Hepatocyte (in vitro differentiated cells): ENCODE results near the gene FAM168B. TPM values are rescaled to one million over a fixed set of nuclear protein-coding genes. Genes with fewer than 3 reads are reported as not detected.

ENCODE experiments used
- DNase-seq: peaks from one replicate; pipeline ENCODE4 v3.0.0-alpha.2; 2016; ENCODE audit warnings: low spot score
- H2AFZ ChIP-seq: fragments of 200-600 bp; sonication (generic); 2 replicates; pipeline ENCODE4 v1.6.0; 2016; ENCODE audit warnings: antibody characterized with exemption, mild to moderate bottlenecking
- H3K27ac ChIP-seq: fragments of 200-600 bp; sonication (generic); 2 replicates; pipeline ENCODE4 v1.5.1; 2016; ENCODE audit warnings: mild to moderate bottlenecking
- H3K27me3 ChIP-seq: fragments of 200-600 bp; sonication (generic); 2 replicates; pipeline ENCODE4 v1.6.1; 2016
- H3K36me3 ChIP-seq: fragments of 200-600 bp; sonication (generic); replicated peaks from 2 replicates; pipeline ENCODE4 v1.5.1; 2016; ENCODE audit warnings: low read depth; ENCODE audit not compliant: insufficient read depth
- H3K4me1 ChIP-seq: fragments of 200-600 bp; sonication (generic); 2 replicates; pipeline ENCODE4 v1.5.1; 2016; ENCODE audit warnings: mild to moderate bottlenecking, moderate library complexity; ENCODE audit not compliant: insufficient read depth
- H3K4me2 ChIP-seq: fragments of 200-600 bp; sonication (generic); 2 replicates; pipeline ENCODE4 v1.6.0; 2016
- H3K4me3 ChIP-seq: fragments of 200-600 bp; sonication (generic); 2 replicates; pipeline ENCODE4 v1.5.1; 2016; ENCODE audit warnings: mild to moderate bottlenecking
- H3K79me2 ChIP-seq: fragments of 200-600 bp; sonication (generic); 2 replicates; pipeline ENCODE4 v1.6.0; 2017; ENCODE audit warnings: mild to moderate bottlenecking
- H3K9me2 ChIP-seq: fragments of 200-600 bp; sonication (generic); replicated peaks from 2 replicates; pipeline ENCODE4 v1.6.0; 2017; ENCODE audit warnings: mild to moderate bottlenecking; ENCODE audit not compliant: insufficient read depth
- H3K9me3 ChIP-seq: fragments of 200-600 bp; sonication (generic); 2 replicates; pipeline ENCODE4 v1.5.1; 2016; ENCODE audit warnings: low read depth, mild to moderate bottlenecking
- H4K20me1 ChIP-seq: fragments of 200-600 bp; sonication (generic); 2 replicates; pipeline ENCODE4 v1.6.0; 2016; ENCODE audit warnings: mild to moderate bottlenecking; ENCODE audit not compliant: insufficient read depth, poor library complexity, severe bottlenecking
- CTCF ChIP-seq: fragments of 200-600 bp; sonication (generic); IDR thresholded peaks from 2 replicates; pipeline ENCODE4 v1.5.1; 2016; ENCODE audit warnings: antibody characterized with exemption, mild to moderate bottlenecking; ENCODE audit not compliant: poor library complexity
- EZH2 ChIP-seq: fragments of 200-600 bp; sonication (generic); IDR thresholded peaks from 2 replicates; pipeline ENCODE4 v1.6.1; 2016; ENCODE audit warnings: antibody characterized with exemption, mild to moderate bottlenecking, borderline replicate concordance
- EZH2phosphoT487 ChIP-seq: fragments of 200-600 bp; sonication (generic); IDR thresholded peaks from one replicate; pipeline ENCODE4 v1.6.1; 2018; ENCODE audit warnings: antibody characterized with exemption, mild to moderate bottlenecking, low read depth, moderate library complexity; ENCODE audit not compliant: unreplicated experiment, severe bottlenecking
- WGBS: methylation state at CpG from one replicate; pipeline ENCODE4 v1.1.6; 2016; ENCODE audit warnings: low lambda C conversion rate; ENCODE audit errors: missing lambda C conversion rate; 5-methylcytosine and 5-hydroxymethylcytosine counted together
- polyA plus RNA-seq: library from polyadenylated mRNA; unstranded; fragments of >200 nt; fragmentation: Nextera tagmentation; extraction: Ambion mirVana; gene quantifications from 2 replicates; pipeline ENCODE4 v1.2.1, GENCODE V29; 2016
- total RNA-seq: library from RNA; depleted of rRNA; stranded (reverse); fragments of >200 nt; gene quantifications from 2 replicates; pipeline ENCODE4 v1.2.3, GENCODE V29; 2014

FAM168B gene
- total and polyA plus RNA-seq, 2 experiments from 2014 or later, result 40.0 to 123 TPM

DNA sequence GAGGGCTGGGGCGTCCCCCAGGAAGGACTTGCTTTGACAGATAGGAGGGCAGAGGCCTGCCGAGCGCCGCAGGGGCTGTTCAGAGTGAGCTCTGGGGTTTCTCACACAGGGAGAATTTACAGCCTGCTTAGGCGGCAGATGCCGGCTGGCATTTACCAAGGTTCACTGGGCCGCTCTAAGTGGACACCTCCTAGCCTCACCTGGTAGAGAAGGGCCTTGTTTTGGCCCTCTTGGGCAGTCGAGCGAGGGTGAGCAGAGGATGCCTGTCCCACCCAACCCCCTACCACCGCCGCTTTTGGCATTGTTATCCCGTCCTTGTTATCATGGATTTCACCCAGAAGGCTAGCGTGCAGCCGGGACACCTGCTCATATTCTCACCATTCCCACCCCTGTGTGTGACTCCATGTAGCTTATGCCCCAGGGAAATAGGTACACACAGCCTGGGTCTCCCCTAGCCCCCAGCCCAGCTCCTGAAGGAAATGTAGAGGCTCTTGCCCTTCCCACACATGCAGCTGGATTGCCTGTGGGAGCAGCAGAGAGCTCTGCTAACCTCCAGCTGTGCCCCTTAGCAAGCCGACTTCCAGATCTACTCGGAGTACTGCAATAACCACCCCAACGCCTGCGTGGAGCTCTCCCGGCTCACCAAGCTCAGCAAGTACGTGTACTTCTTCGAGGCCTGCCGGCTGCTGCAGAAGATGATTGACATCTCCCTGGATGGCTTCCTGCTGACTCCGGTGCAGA, 52.4 kb downstream of the FAM168B start:
- Histone ChIP-seq H3K4me2 (no peak overlapping the region), H2AFZ (no peak overlapping the region), H3K79me2 (no peaks in the 10 kb centered on the region), H3K36me3 (no peaks in the 10 kb centered on the region), H3K9me3 (no peaks in the 10 kb centered on the region), H3K4me1 (peaks cover under 1% of the 10 kb centered on the region), H3K9me2 (no peaks in the 10 kb centered on the region), H4K20me1 (no peaks in the 10 kb centered on the region), H3K27me3 (no peaks in the 10 kb centered on the region), H3K27ac (no peak overlapping the region), H3K4me3 (no peak overlapping the region)
- WGBS, result 83% methylated on average over 23 of the region's 23 CpGs
- TF ChIP-seq EZH2phosphoT487 (no peak), EZH2 (no peak), CTCF (no peak)
- peak; percentile 2 for DNase-seq

DNA sequence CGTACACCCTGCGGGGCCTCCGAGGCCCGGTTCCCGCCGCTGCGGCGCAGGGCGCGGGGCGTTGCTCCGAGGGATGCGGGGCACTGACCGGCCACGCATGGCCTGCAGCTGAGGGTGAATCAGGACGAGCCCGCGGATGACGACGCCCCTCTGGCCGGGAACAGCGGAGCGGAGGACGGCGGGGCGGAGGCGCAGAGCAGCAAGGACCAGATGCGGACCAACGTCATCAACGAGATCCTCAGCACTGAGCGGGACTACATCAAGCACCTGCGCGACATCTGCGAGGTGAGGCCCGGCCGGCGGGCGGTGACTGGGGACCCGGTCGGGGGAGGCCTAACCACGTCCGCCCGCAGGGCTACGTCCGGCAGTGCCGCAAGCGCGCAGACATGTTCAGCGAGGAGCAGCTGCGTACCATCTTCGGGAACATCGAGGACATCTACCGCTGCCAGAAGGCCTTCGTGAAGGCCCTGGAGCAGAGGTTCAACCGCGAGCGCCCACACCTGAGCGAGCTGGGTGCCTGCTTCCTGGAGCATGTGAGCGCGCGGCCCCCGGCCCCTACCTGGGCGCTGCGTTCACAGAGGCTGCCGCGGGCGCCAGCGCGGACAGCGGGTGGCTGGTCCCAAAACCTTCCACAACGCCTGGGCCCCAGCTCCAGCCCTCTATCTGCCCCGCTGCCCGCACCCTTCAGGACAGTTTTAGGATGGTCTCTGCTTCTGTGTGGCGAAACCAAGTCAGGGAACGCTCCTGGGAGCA, 53.2 kb downstream of the FAM168B start:
- Histone ChIP-seq H3K36me3 (no peaks in the 10 kb centered on the region), H3K27me3 (no peaks in the 10 kb centered on the region), H3K79me2 (no peaks in the 10 kb centered on the region), H4K20me1 (no peaks in the 10 kb centered on the region), H3K4me2 (no peak overlapping the region), H3K4me3 (no peak overlapping the region), H3K9me2 (no peaks in the 10 kb centered on the region), H2AFZ (no peak overlapping the region), H3K9me3 (no peaks in the 10 kb centered on the region), H3K4me1 (peaks cover 7% of the 10 kb centered on the region), H3K27ac (no peak overlapping the region)
- TF ChIP-seq EZH2phosphoT487, result no peak
- TF ChIP-seq CTCF, result no peak
- TF ChIP-seq EZH2, result no peak
- no peak for DNase-seq
- 99% methylated on average over 62 of the region's 75 CpGs for WGBS

GRCh38 chr2:131039535-131039907, 53.7 kb downstream of the FAM168B start:
- TF ChIP-seq EZH2phosphoT487 (no peak), CTCF (no peak), EZH2 (no peak)
- Histone ChIP-seq H3K4me2 (no peak overlapping the region), H3K27ac (no peak overlapping the region), H3K36me3 (no peaks in the 10 kb centered on the region), H3K4me1 (peaks cover 7% of the 10 kb centered on the region), H4K20me1 (no peaks in the 10 kb centered on the region), H3K27me3 (no peaks in the 10 kb centered on the region), H3K9me3 (no peaks in the 10 kb centered on the region), H2AFZ (no peak overlapping the region), H3K9me2 (no peaks in the 10 kb centered on the region), H3K4me3 (no peak overlapping the region), H3K79me2 (no peaks in the 10 kb centered on the region)
- no peak for DNase-seq
- 98% methylated on average over 23 of the region's 23 CpGs for WGBS
